Dedifferentiated amniotic fluid mesenchymal stem cell (primary cell): ENCODE data around the gene CIP2A.

ENCODE experiments used
- DNase-seq: peaks from one replicate; pipeline ENCODE4 v3.0.0-alpha.2; 2016; ENCODE audit errors: extremely low spot score

CIP2A gene

GRCh38 chr3:108562565-108562964 lies 26.7 kb downstream of the CIP2A start:
- DNase-seq = no peak

- DNase-seq = no peak
These were observed 33.2 kb downstream of the CIP2A start for GRCh38 chr3:108555966-108556581.

- no peak for DNase-seq
These were observed 34.2 kb downstream of the CIP2A start for GRCh38 chr3:108554913-108555571.

- no peak for DNase-seq
These were observed 35.0 kb downstream of the CIP2A start for GRCh38 chr3:108554229-108554628.

GRCh38 chr3:108552267-108553159 lies 36.7 kb downstream of the CIP2A start:
- peak; percentile 58 for DNase-seq

- no peak for DNase-seq
These were observed 40.4 kb downstream of the CIP2A start for GRCh38 chr3:108548886-108549285.

- DNase-seq = no peak
These were observed 40.9 kb downstream of the CIP2A start for GRCh38 chr3:108548304-108548703.

GRCh38 chr3:108546692-108547091 lies 42.5 kb downstream of the CIP2A start:
- no peak for DNase-seq

- no peak for DNase-seq
These were observed 43.0 kb downstream of the CIP2A start for GRCh38 chr3:108546247-108546646.

GRCh38 chr3:108538083-108538482 lies 51.2 kb downstream of the CIP2A start:
- no peak for DNase-seq

GRCh38 chr3:108528459-108529252 lies 60.6 kb downstream of the CIP2A start:
- DNase-seq = no peak

GRCh38 chr3:108527817-108528216 lies 61.4 kb downstream of the CIP2A start:
- DNase-seq = no peak

GRCh38 chr3:108527109-108527508 lies 62.1 kb downstream of the CIP2A start:
- no peak for DNase-seq

- DNase-seq = no peak
These were observed 63.3 kb downstream of the CIP2A start for GRCh38 chr3:108525971-108526370.

GRCh38 chr3:108525256-108525655 lies 64.0 kb downstream of the CIP2A start:
- DNase-seq = no peak

GRCh38 chr3:108524537-108524936 lies 64.7 kb downstream of the CIP2A start:
- no peak for DNase-seq

- DNase-seq = no peak
These were observed 70.3 kb downstream of the CIP2A start for GRCh38 chr3:108518895-108519294.

- no peak for DNase-seq
These were observed 72.4 kb downstream of the CIP2A start for GRCh38 chr3:108516881-108517280.

- no peak for DNase-seq
These were observed 75.3 kb downstream of the CIP2A start for GRCh38 chr3:108513961-108514360.

GRCh38 chr3:108512671-108513070 lies 76.6 kb downstream of the CIP2A start:
- no peak for DNase-seq

- DNase-seq = no peak
These were observed 77.7 kb downstream of the CIP2A start for GRCh38 chr3:108511490-108511889.

- no peak for DNase-seq
These were observed 78.2 kb downstream of the CIP2A start for GRCh38 chr3:108511055-108511454.
